H1 (cell line): Measurements from ENCODE around the gene PPME1. TPM values are rescaled to one million over a fixed set of nuclear protein-coding genes. Genes with fewer than 3 reads are reported as not detected.

Experiments
- CTCF ChIA-PET: fragments of 300-600 bp; sonication (Branson Sonifier 250); formaldehyde crosslinking; loops from one replicate; lab custom pipeline; 2021; ENCODE audit not compliant: partially characterized antibody; lab: Charles Lee
- POLR2A ChIA-PET: fragments of 300-600 bp; sonication (Branson Sonifier 250); formaldehyde crosslinking; loops from one replicate; lab custom pipeline; 2021; ENCODE audit warnings: inconsistent platforms; ENCODE audit not compliant: partially characterized antibody; lab: Charles Lee
- DNase-seq, 2 experiments: peaks; one replicate each; pipeline versions ENCODE4 v3.0.0 to v3.0.0-alpha.2; 2010 to 2022; ENCODE audit warnings: low spot score in 2 of 2, low read depth in 1 of 2, mixed read lengths in 1 of 2
- FAIRE-seq: peaks from 2 replicates; lab custom pipeline; 2011; peaks lifted over from hg19 to GRCh38; lab: Jason Lieb, UNC
- H2AFZ ChIP-seq: 2 replicates; pipeline ENCODE4 v1.8.1; 2012; ENCODE audit warnings: low read length, inconsistent platforms
- H2AK5ac ChIP-seq: 2 replicates; pipeline ENCODE4 v1.6.1; 2013; ENCODE audit warnings: low read depth, low read length
- H2BK120ac ChIP-seq: replicated peaks from 2 replicates; pipeline ENCODE3; 2013; ENCODE audit warnings: low read depth, low read length, inconsistent platforms
- H2BK12ac ChIP-seq: 2 replicates; pipeline ENCODE4 v1.6.1; 2013; ENCODE audit warnings: low read depth, low read length
- H2BK15ac ChIP-seq: 2 replicates; pipeline ENCODE4 v1.6.1; 2013; ENCODE audit warnings: low read length
- H2BK20ac ChIP-seq: 2 replicates; pipeline ENCODE4 v1.6.1; 2013; ENCODE audit warnings: low read length
- H2BK5ac ChIP-seq: 2 replicates; pipeline ENCODE4 v1.6.1; 2013; ENCODE audit warnings: low read depth, low read length
- H3K14ac ChIP-seq: 2 replicates; pipeline ENCODE4 v1.6.1; 2013; ENCODE audit warnings: inconsistent platforms; ENCODE audit not compliant: insufficient read length
- H3K18ac ChIP-seq: 2 replicates; pipeline ENCODE4 v1.6.1; 2013; ENCODE audit warnings: low read length; ENCODE audit errors: extremely low read depth
- H3K23ac ChIP-seq: 2 replicates; pipeline ENCODE4 v1.6.1; 2013; ENCODE audit warnings: inconsistent platforms; ENCODE audit not compliant: insufficient read length
- H3K23me2 ChIP-seq: 2 replicates; pipeline ENCODE4 v1.6.1; 2013; ENCODE audit warnings: low read depth, low read length
- H3K27ac ChIP-seq: 2 replicates; pipeline ENCODE4 v1.6.1; 2011; ENCODE audit warnings: low read depth, low read length, inconsistent platforms
- H3K27me3 ChIP-seq, 4 experiments: replicated peaks in 1 of 4; 1 replicate in 1 of 4; 2 replicates in 3 of 4; pipeline versions ENCODE4 v1.6.1 to v1.8.1; 2011 to 2013; ENCODE audit warnings: low read length in 3 of 4, mild to moderate bottlenecking in 3 of 4, inconsistent platforms in 2 of 4, mixed read lengths in 2 of 4, moderate library complexity in 1 of 4; ENCODE audit not compliant: control insufficient read depth in 3 of 4, insufficient read depth in 3 of 4; ENCODE audit errors: extremely low read depth in 1 of 4
- H3K36me3 ChIP-seq, 4 experiments: 2 replicates each; pipeline versions ENCODE4 v1.6.1 to v1.8.1; 2011 to 2013; ENCODE audit warnings: mild to moderate bottlenecking in 4 of 4, low read length in 3 of 4, moderate library complexity in 2 of 4, control low read depth in 1 of 4, inconsistent platforms in 1 of 4; ENCODE audit not compliant: insufficient read depth in 4 of 4, control insufficient read depth in 2 of 4
- H3K4ac ChIP-seq: replicated peaks from 2 replicates; pipeline ENCODE3; 2013; ENCODE audit warnings: low read length, low read depth, mixed read lengths, inconsistent platforms; ENCODE audit not compliant: insufficient read length
- H3K4me1 ChIP-seq, 4 experiments: replicated peaks in 1 of 4; 1 replicate in 1 of 4; 2 replicates in 3 of 4; pipeline versions ENCODE4 v1.6.1 to v1.8.1; 2011 to 2013; ENCODE audit warnings: low read length in 3 of 4, inconsistent platforms in 2 of 4, mixed read lengths in 1 of 4; ENCODE audit not compliant: insufficient read depth in 4 of 4, control insufficient read depth in 3 of 4
- H3K4me2 ChIP-seq, 2 experiments: 2 replicates each; pipeline versions ENCODE4 v1.6.1 to v1.8.1; 2011 to 2013; ENCODE audit warnings: low read depth in 2 of 2, low read length in 2 of 2, control low read depth in 1 of 2, inconsistent platforms in 1 of 2, mild to moderate bottlenecking in 1 of 2; ENCODE audit not compliant: insufficient read depth in 1 of 2
- H3K4me3 ChIP-seq, 4 experiments: fragments of 200-600, 300-600 bp in 1 of 4; sonication (generic), shearing (Covaris generic), sonication (Bioruptor Twin) in 1 of 4; 2 replicates each; pipeline versions ENCODE4 v1.5.1 to v1.8.1; 2011 to 2016; ENCODE audit warnings: low read length in 4 of 4, low read depth in 3 of 4, control low read depth in 2 of 4, inconsistent platforms in 2 of 4, mild to moderate bottlenecking in 2 of 4, mixed read lengths in 1 of 4, moderate library complexity in 1 of 4; ENCODE audit not compliant: insufficient read depth in 2 of 4; ENCODE audit errors: extremely low read depth in 1 of 4
- H3K56ac ChIP-seq: replicated peaks from 2 replicates; pipeline ENCODE3; 2013; ENCODE audit warnings: low read depth, mild to moderate bottlenecking, mixed read lengths, low read length, inconsistent platforms; ENCODE audit not compliant: insufficient read length
- H3K79me1 ChIP-seq: 2 replicates; pipeline ENCODE4 v1.6.1; 2013; ENCODE audit warnings: low read depth, low read length, control low read depth
- H3K79me2 ChIP-seq, 2 experiments: 2 replicates each; pipeline versions ENCODE4 v1.6.1 to v1.8.1; 2012 to 2013; ENCODE audit warnings: low read length in 2 of 2, mild to moderate bottlenecking in 2 of 2, inconsistent platforms in 1 of 2; ENCODE audit not compliant: insufficient read depth in 2 of 2, control insufficient read depth in 1 of 2
- H3K9ac ChIP-seq, 4 experiments: replicated peaks in 1 of 4; 1 replicate in 1 of 4; 2 replicates in 3 of 4; pipeline versions ENCODE4 v1.6.1 to v1.8.1; 2011 to 2013; ENCODE audit warnings: low read depth in 3 of 4, low read length in 3 of 4, control low read depth in 2 of 4, mild to moderate bottlenecking in 2 of 4, moderate library complexity in 2 of 4, inconsistent platforms in 1 of 4; ENCODE audit errors: extremely low read depth in 1 of 4
- H3K9me3 ChIP-seq, 2 experiments: 2 replicates each; pipeline versions ENCODE4 v1.6.1 to v1.8.1; 2012 to 2013; ENCODE audit warnings: mild to moderate bottlenecking in 2 of 2, moderate library complexity in 2 of 2, control low read depth in 1 of 2, inconsistent platforms in 1 of 2, low read depth in 1 of 2, low read length in 1 of 2, mixed read lengths in 1 of 2; ENCODE audit not compliant: insufficient read depth in 2 of 2
- H4K20me1 ChIP-seq, 2 experiments: replicated peaks in 1 of 2; 2 replicates each; pipeline versions ENCODE3 to v1.8.1; 2011 to 2013; ENCODE audit warnings: inconsistent platforms in 2 of 2, low read length in 2 of 2, mild to moderate bottlenecking in 1 of 2; ENCODE audit not compliant: insufficient read depth in 2 of 2, control insufficient read depth in 1 of 2
- H4K5ac ChIP-seq: 2 replicates; pipeline ENCODE4 v1.6.1; 2013; ENCODE audit warnings: low read length, low read depth, mixed read lengths, inconsistent platforms; ENCODE audit not compliant: insufficient read length
- H4K8ac ChIP-seq: 2 replicates; pipeline ENCODE4 v1.8.0; 2013; ENCODE audit warnings: mild to moderate bottlenecking, moderate library complexity, low read length, inconsistent platforms; ENCODE audit not compliant: insufficient read depth; ENCODE audit errors: extremely low read depth
- H4K91ac ChIP-seq: replicated peaks from 2 replicates; pipeline ENCODE3; 2013; ENCODE audit warnings: low read length, mixed read lengths, inconsistent platforms; ENCODE audit not compliant: insufficient read length
- GABPA ChIP-seq: IDR thresholded peaks from 2 replicates; pipeline ENCODE4 v1.6.1; 2011; ENCODE audit warnings: mild to moderate bottlenecking, low read length, moderate library complexity, borderline replicate concordance; ENCODE audit not compliant: insufficient read depth
- PHF8 ChIP-seq: fragments of 200-600 bp; sonication (generic); conservative IDR thresholded peaks from 2 replicates; pipeline ENCODE4 v1.7.1; 2012; ENCODE audit warnings: low read depth, mild to moderate bottlenecking, inconsistent platforms, low read length, moderate library complexity
- RNF2 ChIP-seq: fragments of 200-900, 300-1000 bp; sonication (generic); IDR thresholded peaks from 2 replicates; pipeline ENCODE4 v1.7.1; 2016; ENCODE audit warnings: borderline replicate concordance, low read depth, mild to moderate bottlenecking, antibody characterized with exemption, low read length; ENCODE audit not compliant: poor library complexity, severe bottlenecking; ENCODE audit errors: missing control alignments
- SIN3A ChIP-seq, 2 experiments: IDR thresholded peaks in 1 of 2; conservative IDR thresholded peaks in 1 of 2; 2 replicates each; pipeline ENCODE4 v1.6.1; 2011 to 2012; ENCODE audit warnings: low read length in 2 of 2, improper control_type of control experiment in 1 of 2, low read depth in 1 of 2, mild to moderate bottlenecking in 1 of 2
- SP4 ChIP-seq: IDR thresholded peaks from 2 replicates; pipeline ENCODE4 v1.6.1; 2012; ENCODE audit warnings: low read length, inconsistent platforms
- ZNF274 ChIP-seq: IDR thresholded peaks from 2 replicates; pipeline ENCODE4 v1.7.0; 2012; ENCODE audit warnings: low read length, borderline replicate concordance; ENCODE audit errors: extremely low read depth
- WGBS, 2 experiments: shearing (Covaris generic) in 1 of 2; methylation state at CpG; one replicate each; pipeline versions ENCODE4 v1.1.6 to v1.1.7; 2013 to 2015; ENCODE audit warnings: low lambda C conversion rate in 2 of 2, mixed read lengths in 2 of 2, inconsistent platforms in 1 of 2, low coverage in 1 of 2, missing lambda C conversion rate in 1 of 2; ENCODE audit not compliant: insufficient replicate concordance in 2 of 2, insufficient coverage in 1 of 2, insufficient read length in 1 of 2; ENCODE audit errors: extremely low coverage in 1 of 2, missing lambda C conversion rate in 1 of 2; 5-methylcytosine and 5-hydroxymethylcytosine counted together
- polyA plus RNA-seq, 7 experiments: library from polyadenylated mRNA; depleted of rRNA in 3 of 7; stranded (reverse) in 5 of 7; unstranded in 2 of 7; fragments of >200 nt in 5 of 7; fragments of 200-250 nt in 2 of 7; gene quantifications; 1 replicate in 5 of 7; 2 replicates in 1 of 7; 4 replicates in 1 of 7; pipeline versions ENCODE4 v1.2.1 to v1.2.3, GENCODE V29; 2011 to 2013; ENCODE audit warnings: missing spikeins in 2 of 7, mixed read lengths in 2 of 7
- total RNA-seq: library from RNA; stranded (reverse); fragmentation: NEBNext Ultra II Directional; extraction: Animal tissue kit (Norgen Biotek cat#: 25700); gene quantifications from 2 replicates; pipeline ENCODE4 v1.2.1, GENCODE V29; 2021
- TF ChIP-seq, protein P1 (sequence below): IDR thresholded peaks from 2 replicates; pipeline ENCODE4 v1.6.1; 2012; ENCODE audit warnings: inconsistent platforms

Gene PPME1
- total and polyA plus RNA-seq, 2 of the 8 experiments (the other 6 are each of a cell fraction or from before 2014, with no cell fraction given) = 55.1 to 64.5 TPM

DNA sequence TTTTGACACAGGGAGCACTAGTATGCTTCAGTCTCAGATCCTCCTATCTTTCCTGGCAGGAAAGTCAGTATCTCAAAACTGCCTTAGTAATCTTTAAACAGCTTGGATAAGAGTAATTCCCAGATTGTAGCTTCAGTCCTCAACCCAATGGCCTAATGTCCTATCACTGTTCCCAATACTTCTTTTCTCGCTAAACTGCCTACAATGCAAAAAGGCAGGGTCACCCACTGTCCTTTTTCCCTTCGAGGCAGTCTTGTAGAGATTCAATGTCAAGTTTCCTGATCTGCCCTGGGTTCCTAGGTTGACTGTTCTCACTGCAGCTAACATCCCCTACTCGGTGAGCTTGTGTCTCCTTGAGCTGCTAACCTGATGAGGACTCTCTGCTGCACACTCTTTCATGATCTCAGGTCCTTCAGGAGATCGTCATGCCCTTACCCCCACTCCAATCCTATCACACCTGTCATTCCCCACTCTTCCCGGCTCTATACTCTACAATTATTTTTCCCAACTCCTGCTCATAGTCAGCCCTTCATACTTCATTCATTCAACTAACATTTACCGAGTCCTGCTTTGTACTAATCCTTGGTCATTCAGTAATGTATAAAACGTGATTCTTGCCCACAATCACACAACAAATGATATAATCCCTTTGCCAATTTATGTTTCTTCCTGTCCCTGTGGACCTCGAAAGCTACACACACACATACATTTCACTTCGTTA lies 1.2 kb upstream of the PPME1 start:
- Histone ChIP-seq H3K36me3 (peaks cover 2 to 14% (median 8%) of the 10 kb centered on the region in 4 experiments; a peak in 4 of 8 replicates), H4K5ac (no peak overlapping the region), H4K20me1 (no peaks in the 10 kb centered on the region), H3K14ac (no peak overlapping the region), H3K4ac (no peak overlapping the region), H3K9me3 (no peaks in the 10 kb centered on the region), H3K27me3 (no peaks in the 10 kb centered on the region), H3K4me3 (peak overlapping the region; percentile 75 to 90 (median 78)), H3K18ac (no peak overlapping the region), H3K23ac (no peak overlapping the region), H3K27ac (no peak overlapping the region)
- 26 to 100% methylated on average over 1 to 9 of the region's 9 CpGs for WGBS, 2 experiments
- TF ChIP-seq, protein P1, sequence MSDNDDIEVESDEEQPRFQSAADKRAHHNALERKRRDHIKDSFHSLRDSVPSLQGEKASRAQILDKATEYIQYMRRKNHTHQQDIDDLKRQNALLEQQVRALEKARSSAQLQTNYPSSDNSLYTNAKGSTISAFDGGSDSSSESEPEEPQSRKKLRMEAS = no peak
- TF ChIP-seq ZNF274 = no peak
- no peak for TF ChIP-seq GABPA
- TF ChIP-seq PHF8 = no peak
- no peak for TF ChIP-seq SIN3A (conservative IDR thresholded peaks at IDR 0.05 in 1 of 2, IDR thresholded peaks at IDR 0.05 in 1 of 2; ENCODE audit: low read depth in 1 of 2, low read length in 2 of 2)
- TF ChIP-seq RNF2 = no peak
- TF ChIP-seq SP4 = no peak
- TF ChIP-seq, all 59 proteins: peak for 0
- no peak overlapping the region for H2BK15ac ChIP-seq
- ChIA-PET CTCF (interaction anchor here (1.5 to 1.7 kb wide), 2 partner anchors 21 to 26 kb away, joined by 3 to 5 read pairs; no protein-coding TSS in a partner anchor), POLR2A (interaction anchor here (0.7 to 3.3 kb wide), 4 partner anchors 14 to 25 kb away, joined by 3 to 18 read pairs (median 5); no protein-coding TSS in a partner anchor)
- FAIRE-seq (no peak), DNase-seq (no peak)
- no peak overlapping the region for H2BK20ac ChIP-seq
- H3K23me2 ChIP-seq = peaks cover 14% of the 10 kb centered on the region
- H3K4me1 ChIP-seq = peaks cover 2 to 7% (median 4%) of the 10 kb centered on the region in 4 experiments; a peak in 3 of 7 replicates
- H3K56ac ChIP-seq = no peak overlapping the region
- H3K79me1 ChIP-seq = no peaks in the 10 kb centered on the region; the same call in 1 of the 2 replicates
- no peak overlapping the region for H2BK120ac ChIP-seq
- H4K91ac ChIP-seq = no peak overlapping the region
- peaks cover 6 to 47% of the 10 kb centered on the region in 2 experiments; a peak in 3 of 4 replicates for H3K79me2 ChIP-seq
- no peak overlapping the region for H2AK5ac ChIP-seq
- no peak overlapping the region for H4K8ac ChIP-seq
- H2AFZ ChIP-seq = peak overlapping the region; percentile 92
- 0 out of 2 replicates have a peak overlapping the region, but pooled peaks have one; percentile 18 for H2BK5ac ChIP-seq
- H3K9ac ChIP-seq = peak overlapping the region; percentile 46 to 81 (median 62)
- H3K4me2 ChIP-seq = peak overlapping the region; percentile 86 to 99
- no peak overlapping the region for H2BK12ac ChIP-seq
